Stimulated activated CD4-positive, alpha-beta T cell treated with anti-CD3 and anti-CD28 coated beads, Interleukin-1b, Interleukin-23, amount 100 ng/mL, for 48 hours (primary cell): ENCODE measurements around the gene SMAD5.

ENCODE experiments used
- DNase-seq: peaks from one replicate; pipeline ENCODE4 v3.0.0-alpha.2; 2020

SMAD5 gene

GRCh38 chr5:136115183-136115865 lies 17.3 kb upstream of the SMAD5 start:
- DNase-seq, result no peak

GRCh38 chr5:136120529-136120928 lies 12.1 kb upstream of the SMAD5 start:
- DNase-seq, result no peak

GRCh38 chr5:136123236-136123768 lies 9.3 kb upstream of the SMAD5 start:
- DNase-seq, result no peak

- no peak for DNase-seq
Measured at GRCh38 chr5:136127560-136127959, 5.1 kb upstream of the SMAD5 start.

GRCh38 chr5:136128481-136128880 lies 4.2 kb upstream of the SMAD5 start:
- no peak for DNase-seq

GRCh38 chr5:136129445-136129844 lies 3.2 kb upstream of the SMAD5 start:
- DNase-seq, result no peak

- no peak for DNase-seq
Measured at GRCh38 chr5:136130581-136130980, 2.1 kb upstream of the SMAD5 start.

GRCh38 chr5:136132087-136132486 lies 558 bp upstream of the SMAD5 start:
- no peak for DNase-seq

GRCh38 chr5:136133222-136133921 lies 727 bp downstream of the SMAD5 start:
- DNase-seq, result peak; percentile 3

- no peak for DNase-seq
Measured at GRCh38 chr5:136133922-136134379, 1.3 kb downstream of the SMAD5 start.

GRCh38 chr5:136134653-136135052 lies 2.0 kb downstream of the SMAD5 start:
- DNase-seq, result no peak

GRCh38 chr5:136135536-136135935 lies 2.9 kb downstream of the SMAD5 start:
- DNase-seq, result no peak

- DNase-seq, result no peak
Measured at GRCh38 chr5:136137497-136138220, 5.0 kb downstream of the SMAD5 start.

GRCh38 chr5:136141561-136141960 lies 8.9 kb downstream of the SMAD5 start:
- no peak for DNase-seq

- DNase-seq, result no peak
Measured at GRCh38 chr5:136143312-136143711, 10.7 kb downstream of the SMAD5 start.

GRCh38 chr5:136143763-136144162 lies 11.1 kb downstream of the SMAD5 start:
- DNase-seq, result no peak

- DNase-seq, result no peak
Measured at GRCh38 chr5:136145030-136145429, 12.4 kb downstream of the SMAD5 start.

- DNase-seq, result no peak
Measured at GRCh38 chr5:136146201-136146600, 13.6 kb downstream of the SMAD5 start.

- DNase-seq, result no peak
Measured at GRCh38 chr5:136147632-136148031, 15.0 kb downstream of the SMAD5 start.

- no peak for DNase-seq
Measured at GRCh38 chr5:136149891-136150290, 17.2 kb downstream of the SMAD5 start.

GRCh38 chr5:136153581-136154236 lies 21.1 kb downstream of the SMAD5 start:
- DNase-seq, result no peak

- DNase-seq, result no peak
Measured at GRCh38 chr5:136155078-136155477, 22.4 kb downstream of the SMAD5 start.

- no peak for DNase-seq
Measured at GRCh38 chr5:136155761-136156160, 23.1 kb downstream of the SMAD5 start.
